Measurements from ENCODE around the gene SH2D6. TPM values are rescaled to one million over a fixed set of nuclear protein-coding genes. Genes with fewer than 3 reads are reported as not detected.

SH2D6 gene
- polyA plus RNA-seq, 1 donor from 2014 or later = not detected

GRCh38 chr2:85419009-85419675 is 628 bp downstream of the SH2D6 start:
- Histone ChIP-seq H3F3A (ENCODE audit: insufficient read depth, low read length, poor library complexity, severe bottlenecking) (no peaks in the 10 kb centered on the region), H2AFZ (ENCODE audit: low read depth, low read length) (peak overlapping the region; percentile 89), H3K9me2 (ENCODE audit: insufficient read depth, low read length) (no peaks in the 10 kb centered on the region), H3K79me2 (replicated peaks; ENCODE audit: insufficient read depth, low read length) (no peaks in the 10 kb centered on the region), H3K9ac (ENCODE audit: low read length) (peak overlapping the region; percentile 85), H3K36me3 (ENCODE audit: insufficient read depth, low read length) (no peaks in the 10 kb centered on the region), H3K4me2 (ENCODE audit: low read length) (peak overlapping the region; percentile 91), H3K4me3 (ENCODE audit: low read length) (peak overlapping the region; percentile 76), H4K20me1 (ENCODE audit: insufficient read depth) (no peaks in the 10 kb centered on the region), H3K27ac (ENCODE audit: low read length) (peak overlapping the region; percentile 78), H3K27me3 (ENCODE audit: insufficient read depth, low read depth, low read length) (peaks cover 2% of the 10 kb centered on the region), H3K9me3 (ENCODE audit: low read length) (no peaks in the 10 kb centered on the region)
- TF ChIP-seq TAF1 (IDR thresholded peaks at IDR 0.05; ENCODE audit: low read depth) (no peak), RAD21 (conservative IDR thresholded peaks at IDR 0.05) (no peak), MXI1 (conservative IDR thresholded peaks at IDR 0.05; ENCODE audit: poor library complexity, severe bottlenecking) (no peak), EP300 (conservative IDR thresholded peaks at IDR 0.05; ENCODE audit: poor library complexity, severe bottlenecking) (no peak), EZH2 (IDR thresholded peaks at IDR 0.05; ENCODE audit: borderline replicate concordance, insufficient read depth, low read length, poor library complexity, severe bottlenecking) (no peak), CTCF (IDR thresholded peaks at IDR 0.05; ENCODE audit: poor library complexity, severe bottlenecking) (no peak), POLR2AphosphoS5 (IDR thresholded peaks at IDR 0.05) (no peak), SMC3 (conservative IDR thresholded peaks at IDR 0.05; ENCODE audit: poor library complexity) (no peak), REST (IDR thresholded peaks at IDR 0.05; ENCODE audit: borderline replicate concordance) (no peak)

- no peaks in the 10 kb centered on the region for H3K36me3 ChIP-seq (ENCODE audit: insufficient read depth, low read length)
- no peaks in the 10 kb centered on the region for H3K79me2 ChIP-seq (replicated peaks; ENCODE audit: insufficient read depth, low read length)
- H3K27me3 ChIP-seq (ENCODE audit: insufficient read depth, low read depth, low read length) = no peaks in the 10 kb centered on the region
- H4K20me1 ChIP-seq (ENCODE audit: insufficient read depth) = no peaks in the 10 kb centered on the region
- TF ChIP-seq CTCF (IDR thresholded peaks at IDR 0.05; ENCODE audit: poor library complexity, severe bottlenecking) = peak; percentile 100
- TF ChIP-seq MXI1 (conservative IDR thresholded peaks at IDR 0.05; ENCODE audit: poor library complexity, severe bottlenecking) = peak; percentile 45
- peak; percentile 100 for TF ChIP-seq SMC3 (conservative IDR thresholded peaks at IDR 0.05; ENCODE audit: poor library complexity)
- TF ChIP-seq POLR2AphosphoS5 (IDR thresholded peaks at IDR 0.05) = no peak
- TF ChIP-seq RAD21 (conservative IDR thresholded peaks at IDR 0.05) = peak; percentile 100
- no peak for TF ChIP-seq TAF1 (IDR thresholded peaks at IDR 0.05; ENCODE audit: low read depth)
- no peak for TF ChIP-seq EP300 (conservative IDR thresholded peaks at IDR 0.05; ENCODE audit: poor library complexity, severe bottlenecking)
- no peak for TF ChIP-seq EZH2 (IDR thresholded peaks at IDR 0.05; ENCODE audit: borderline replicate concordance, insufficient read depth, low read length, poor library complexity, severe bottlenecking)
- no peak for TF ChIP-seq REST (IDR thresholded peaks at IDR 0.05; ENCODE audit: borderline replicate concordance)
- H3K9me2 ChIP-seq (ENCODE audit: insufficient read depth, low read length) = no peaks in the 10 kb centered on the region
- no peaks in the 10 kb centered on the region for H3F3A ChIP-seq (ENCODE audit: insufficient read depth, low read length, poor library complexity, severe bottlenecking)
- peak overlapping the region; percentile 8 for H3K27ac ChIP-seq (ENCODE audit: low read length)
- peak overlapping the region; percentile 3 for H3K9ac ChIP-seq (ENCODE audit: low read length)
- H2AFZ ChIP-seq (ENCODE audit: low read depth, low read length) = peak overlapping the region; percentile 24
- no peaks in the 10 kb centered on the region for H3K9me3 ChIP-seq (ENCODE audit: low read length)
- H3K4me3 ChIP-seq (ENCODE audit: low read length) = no peak overlapping the region
- H3K4me2 ChIP-seq (ENCODE audit: low read length) = no peak overlapping the region
Measured at GRCh38 chr2:85420536-85421259, 2.2 kb downstream of the SH2D6 start.
